ENCODE results near the gene CACNA1C.

DNA sequence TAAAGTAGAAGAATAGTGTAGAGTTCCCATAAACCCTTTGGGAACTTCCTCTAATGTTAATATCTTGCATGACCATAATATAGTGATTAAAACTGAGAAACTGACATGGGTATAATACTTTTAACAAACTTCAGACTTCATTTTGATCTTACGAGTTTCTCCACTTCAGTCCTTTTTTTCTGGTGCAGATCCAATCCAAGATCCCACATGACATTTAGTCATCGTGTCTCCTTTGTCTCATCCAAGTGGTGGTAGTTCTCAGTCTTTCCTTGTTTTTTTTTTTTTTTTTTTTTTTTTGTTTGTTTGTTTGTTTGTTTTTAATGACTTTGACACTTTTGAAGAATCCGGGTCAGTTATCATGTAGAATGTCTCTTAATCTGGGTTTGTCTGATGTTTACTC lies 179.2 kb downstream of the CACNA1C start:
- TF ChIP-seq CTCF (IDR thresholded peaks at IDR 0.05) (no peak), POLR2A (IDR thresholded peaks at IDR 0.05) (no peak)
